Dermis blood vessel endothelial cell (primary cell): ENCODE data around the gene CDH6. TPM values are rescaled to one million over a fixed set of nuclear protein-coding genes. Genes with fewer than 3 reads are reported as not detected.

ENCODE experiments used
- DNase-seq: peaks from one replicate; pipeline ENCODE4 v3.0.0; 2010
- total RNA-seq: library from RNA; depleted of rRNA; stranded (reverse); fragments of >200 nt; gene quantifications from 2 replicates; pipeline ENCODE4 v1.2.3, GENCODE V29; 2014

Gene CDH6
- 0.56 and 1.5 TPM in 2 replicates for total RNA-seq

GRCh38 chr5:31193591-31194467 lies at the start of gene CDH6:
Gene CDH6, plus strand, starts transcription at chr5:31193686. Its CDS starts 73,788 bp downstream, at chr5:31267474.
- DNase-seq = no peak

DNA sequence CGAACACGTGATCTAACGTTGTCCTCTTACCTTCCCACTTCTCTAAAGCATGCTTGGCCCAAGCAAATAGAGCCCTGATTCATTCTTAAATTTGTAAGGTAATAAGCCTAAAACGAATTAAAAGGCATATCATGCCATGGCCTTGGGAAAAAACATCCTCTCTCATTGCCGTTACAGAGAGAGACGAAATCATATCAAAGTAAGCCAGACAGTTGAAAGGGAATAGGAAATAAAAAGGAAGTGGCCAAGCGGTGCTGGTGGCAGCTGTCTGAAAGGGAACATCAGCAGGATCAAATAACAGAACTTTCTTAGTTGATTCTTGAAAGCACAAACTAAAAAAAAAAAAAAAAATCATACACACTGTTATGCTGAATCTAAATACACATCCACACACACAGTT lies 49.1 kb upstream of the CDH6 start:
- no peak for DNase-seq

DNA sequence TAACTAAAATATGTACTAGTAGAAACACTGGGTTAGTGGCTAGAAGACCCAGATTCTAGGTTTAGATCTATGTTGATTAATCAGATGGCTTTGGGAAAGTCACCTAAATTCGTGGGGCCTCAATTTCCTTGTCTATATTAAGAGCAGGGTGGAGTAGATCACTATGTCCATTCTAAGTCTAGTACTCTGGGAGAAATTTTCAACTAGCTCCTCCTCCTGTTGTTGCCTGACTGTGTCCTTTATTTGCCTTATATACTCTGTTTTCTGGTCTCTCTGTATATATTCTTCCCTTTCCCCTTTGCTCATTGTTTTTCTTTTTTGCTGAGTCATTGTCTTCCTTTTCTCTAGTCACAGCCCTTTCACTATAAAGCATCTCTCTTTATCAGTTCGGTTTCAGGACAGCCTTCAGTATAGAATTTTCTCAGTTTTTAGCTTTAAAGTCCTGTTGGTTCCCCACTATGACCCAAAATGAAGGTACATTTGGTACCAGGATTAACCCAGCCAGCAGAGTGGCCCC lies 44.5 kb upstream of the CDH6 start:
- no peak for DNase-seq

DNA sequence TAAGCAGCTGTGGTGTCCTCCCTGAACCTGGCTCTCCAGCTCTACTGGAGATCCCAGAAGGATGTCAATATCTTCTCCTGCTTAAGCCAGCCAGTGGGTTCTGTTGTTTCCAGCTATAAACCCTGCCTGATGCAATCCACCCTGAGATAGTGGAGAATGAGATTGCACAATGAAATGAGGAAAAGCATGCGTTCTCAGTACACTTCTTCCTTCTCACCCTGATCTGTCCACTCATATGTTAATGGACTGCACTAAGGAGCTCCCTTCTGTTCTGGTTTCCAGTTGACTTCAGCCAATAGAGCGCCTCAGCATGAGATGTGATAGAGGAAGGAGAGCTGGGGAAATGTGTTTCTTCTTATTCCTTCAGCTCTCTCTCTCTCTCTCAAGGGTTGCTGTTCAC lies 40.0 kb upstream of the CDH6 start:
- DNase-seq = no peak

DNA sequence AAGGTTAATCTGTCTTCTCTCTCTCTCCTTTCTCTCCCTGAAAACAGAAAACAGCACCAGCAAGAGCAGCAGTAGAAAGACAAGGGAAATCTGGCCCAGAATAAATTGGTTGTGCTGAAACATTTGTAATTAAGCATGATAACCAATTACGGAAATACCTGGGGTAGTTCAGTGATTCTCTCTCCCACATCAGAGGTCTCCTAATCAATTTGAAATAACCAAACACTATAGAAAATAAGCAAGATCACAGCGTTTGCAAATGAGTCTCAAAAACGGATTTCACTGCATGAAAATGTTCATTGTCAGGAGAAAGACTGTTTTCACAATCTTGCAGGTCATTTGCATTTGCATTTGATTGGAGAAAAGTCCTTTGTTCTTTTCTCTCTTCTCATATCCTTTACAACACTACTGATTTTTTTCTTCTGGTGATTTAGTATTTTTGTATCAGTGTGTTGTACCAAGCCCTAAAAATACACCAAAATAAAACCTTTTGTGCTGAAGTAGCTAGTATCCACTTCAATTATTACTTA lies 36.8 kb upstream of the CDH6 start:
- DNase-seq = no peak

DNA sequence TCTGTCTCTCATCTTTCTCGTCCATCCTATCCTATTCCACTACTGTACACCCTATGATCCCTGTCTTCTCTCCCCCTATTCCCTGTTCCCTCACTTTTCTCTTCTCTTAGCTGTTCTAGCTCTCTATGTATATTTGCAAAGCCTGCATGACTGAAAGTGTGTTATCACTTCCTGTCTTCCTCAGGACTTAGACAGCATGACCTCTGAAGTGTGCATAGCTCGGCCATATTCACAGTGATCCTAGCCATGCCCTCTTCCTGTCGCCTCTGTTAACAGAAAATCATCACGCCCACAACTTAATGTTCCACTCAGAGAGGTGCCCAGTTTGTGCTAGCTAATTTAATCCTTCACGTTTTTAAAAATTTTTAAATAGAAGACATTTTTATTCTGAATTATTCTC lies 35.8 kb upstream of the CDH6 start:
- DNase-seq = no peak

GRCh38 chr5:31158686-31159085 lies 34.8 kb upstream of the CDH6 start:
- no peak for DNase-seq

DNA sequence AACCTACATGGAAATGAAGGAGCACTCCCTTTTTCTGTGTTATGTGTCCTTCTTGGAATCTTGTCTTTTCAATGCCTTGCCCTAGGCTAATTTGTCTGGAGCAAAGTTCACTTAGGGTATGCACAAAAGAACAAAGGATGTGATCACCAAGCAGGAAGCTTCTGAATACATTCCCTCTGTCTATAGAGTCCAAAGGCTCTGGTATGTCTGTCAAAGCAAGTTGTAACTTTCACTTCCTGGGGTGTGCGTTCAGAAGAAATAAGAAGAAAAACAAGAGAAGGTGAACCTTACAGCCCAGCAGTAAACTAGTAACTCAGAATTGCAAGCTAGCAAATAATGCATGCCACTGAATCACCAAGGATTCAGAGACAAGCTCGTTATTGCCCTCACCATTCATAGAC lies 31.7 kb upstream of the CDH6 start:
- no peak for DNase-seq

- DNase-seq = no peak
These were observed 27.8 kb upstream of the CDH6 start for GRCh38 chr5:31165729-31166128.

GRCh38 chr5:31169379-31169778 lies 24.1 kb upstream of the CDH6 start:
- DNase-seq = no peak

GRCh38 chr5:31172881-31173280 lies 20.6 kb upstream of the CDH6 start:
- no peak for DNase-seq

- no peak for DNase-seq
These were observed 19.9 kb upstream of the CDH6 start for GRCh38 chr5:31173614-31174013.

- DNase-seq = no peak
These were observed 12.0 kb upstream of the CDH6 start for GRCh38 chr5:31181376-31181987.

- no peak for DNase-seq
These were observed 11.3 kb upstream of the CDH6 start for GRCh38 chr5:31182136-31182535.

DNA sequence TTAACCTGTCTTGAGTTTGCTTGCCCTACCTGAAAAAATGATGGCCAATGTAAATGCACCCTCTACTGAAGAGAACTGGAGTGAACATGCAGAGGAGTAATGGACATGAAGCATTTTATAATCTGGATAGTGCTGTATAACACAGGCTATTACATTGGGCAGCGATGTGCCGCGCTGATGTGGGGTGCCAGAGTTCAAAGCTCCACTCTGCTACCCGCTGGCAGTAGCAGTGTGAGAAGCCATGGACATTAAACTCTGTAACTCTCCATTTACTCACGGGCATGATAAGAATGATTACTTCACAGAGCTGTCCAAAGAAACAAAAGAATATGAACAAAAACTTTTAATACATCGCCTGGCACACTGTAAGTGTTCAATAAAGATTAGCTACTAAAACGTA lies 7.5 kb upstream of the CDH6 start:
- DNase-seq = no peak

DNA sequence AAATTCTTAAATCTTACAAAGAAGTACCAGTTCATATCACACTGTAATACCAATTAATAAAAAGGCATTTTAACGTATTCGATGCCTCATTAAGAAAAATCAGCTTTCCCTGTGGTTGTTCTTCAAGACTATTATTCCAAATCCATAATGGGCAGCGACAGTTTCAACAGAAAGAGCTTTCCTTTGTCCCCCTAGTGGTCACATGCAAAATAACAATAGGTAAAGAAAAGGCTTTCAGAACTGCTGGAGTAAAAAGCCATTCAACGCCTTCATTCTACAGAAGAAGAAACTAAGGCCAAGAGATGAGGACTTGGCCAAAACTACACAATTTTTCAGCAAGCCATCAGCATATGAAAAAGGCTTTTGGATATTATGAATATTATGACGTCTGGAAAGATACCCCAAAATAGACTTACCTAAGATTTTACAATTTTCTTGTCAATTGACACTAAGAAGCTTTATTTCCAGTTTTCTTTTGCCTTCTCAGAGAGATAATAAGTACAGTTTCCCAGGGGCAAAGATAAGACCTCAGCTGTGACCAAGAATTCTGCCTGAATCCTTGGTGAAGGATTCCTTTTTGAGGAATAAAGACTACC lies 6.7 kb upstream of the CDH6 start:
- peak; percentile 31 for DNase-seq

GRCh38 chr5:31187591-31187990 lies 5.9 kb upstream of the CDH6 start:
- DNase-seq = no peak

- DNase-seq = no peak
These were observed 1.0 kb upstream of the CDH6 start for GRCh38 chr5:31192442-31192841.

DNA sequence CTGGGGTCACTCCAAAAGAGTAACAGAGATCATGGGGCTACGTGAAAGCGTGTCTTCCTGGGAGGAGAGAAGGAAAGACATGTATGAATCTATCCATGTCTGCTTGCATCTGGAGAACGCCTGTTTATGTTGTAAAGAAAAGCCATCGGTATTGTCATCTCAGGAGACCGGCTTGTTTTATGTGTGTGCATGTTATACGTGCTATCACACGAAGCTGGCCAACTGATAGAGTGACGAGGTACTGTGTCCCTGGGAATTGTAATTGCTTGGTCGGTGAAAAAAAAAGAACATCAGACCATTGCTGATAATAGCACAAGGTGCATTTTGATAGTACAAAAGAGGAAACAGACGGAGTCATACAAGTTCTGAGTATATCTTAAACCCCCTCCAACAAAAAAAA lies 370 bp upstream of the CDH6 start:
- DNase-seq = no peak

DNA sequence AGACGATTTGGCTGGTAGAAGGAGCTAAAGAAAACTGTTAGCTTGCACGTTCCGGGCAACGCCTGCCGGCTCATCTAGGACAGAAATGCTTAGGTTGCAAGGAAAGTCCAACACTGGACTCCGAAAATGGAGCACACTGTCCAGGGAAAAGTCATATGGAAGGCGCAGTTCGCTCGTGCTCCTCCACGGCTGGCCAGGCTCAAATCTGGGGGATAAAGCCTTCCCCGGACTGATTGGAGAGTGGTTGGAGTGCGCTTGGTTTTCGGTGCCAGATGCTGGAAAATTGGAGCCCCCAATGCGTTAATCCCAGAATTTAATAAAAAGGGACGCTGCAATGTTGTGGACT lies 955 bp downstream of the CDH6 start:
- no peak for DNase-seq

DNA sequence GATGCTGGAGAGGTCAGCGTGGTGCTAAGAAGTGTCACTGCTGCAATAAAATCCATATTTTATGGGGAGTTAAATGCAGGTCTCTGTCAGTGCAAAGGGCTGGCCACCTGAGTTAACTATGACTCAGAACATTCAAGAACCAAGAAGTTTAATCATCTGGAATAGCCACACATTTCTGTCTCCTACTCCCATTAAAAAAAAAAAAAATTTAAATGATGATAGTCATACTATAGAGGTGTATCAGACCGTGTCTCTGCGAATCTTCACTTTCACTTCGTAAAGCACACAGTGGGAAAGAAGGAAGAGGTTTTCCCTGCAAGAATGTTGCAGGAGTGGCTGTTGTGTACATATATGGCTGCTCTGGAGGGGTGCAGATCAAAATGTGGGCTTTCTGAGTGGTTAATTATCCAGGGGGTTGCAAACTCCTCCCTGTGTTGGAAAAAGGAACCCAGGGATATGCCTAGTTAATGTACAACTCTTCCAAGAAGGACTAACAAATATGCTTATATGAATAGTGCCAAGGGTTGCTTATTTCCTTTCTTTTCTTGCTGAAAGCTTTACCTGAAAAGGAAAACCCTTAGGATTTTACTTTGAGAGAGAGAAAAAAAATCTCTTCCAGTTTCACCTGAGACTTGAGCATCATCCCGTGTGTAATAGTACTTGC lies 1.5 kb downstream of the CDH6 start:
- no peak for DNase-seq

- DNase-seq = no peak
These were observed 2.8 kb downstream of the CDH6 start for GRCh38 chr5:31196309-31196708.

GRCh38 chr5:31197183-31197582 lies 3.7 kb downstream of the CDH6 start:
- DNase-seq = no peak
